ENCODE results near the gene TBC1D25. TPM values are rescaled to one million over a fixed set of nuclear protein-coding genes. Genes with fewer than 3 reads are reported as not detected.

TBC1D25 gene
- total RNA-seq, 1 donor from 2014 or later, result 14.5 TPM

- no peak for DNase-seq
- no peaks in the 10 kb centered on the region for H3K27me3 ChIP-seq (ENCODE audit: low read depth)
- H3K9me3 ChIP-seq (replicated peaks), result no peaks in the 10 kb centered on the region
- H3K4me3 ChIP-seq, result no peak overlapping the region
- H3K4me1 ChIP-seq, result peaks cover 7% of the 10 kb centered on the region
- intact Hi-C loops (cut with micrococcal nuclease), result no loop called here
- H3K36me3 ChIP-seq, result no peaks in the 10 kb centered on the region
- no peak for TF ChIP-seq CTCF (IDR thresholded peaks at IDR 0.05; ENCODE audit: borderline replicate concordance)
- H3K27ac ChIP-seq (replicated peaks), result no peak overlapping the region
These were observed 34.0 kb upstream of the TBC1D25 start for GRCh38 chrX:48505481-48505880.

GRCh38 chrX:48507246-48507645 lies 32.3 kb upstream of the TBC1D25 start:
- intact Hi-C loops (cut with micrococcal nuclease), result no loop called here
- H3K4me1 ChIP-seq, result peaks cover 7% of the 10 kb centered on the region

GRCh38 chrX:48508400-48509244 lies 30.9 kb upstream of the TBC1D25 start, which contains the start of gene PORCN:
PORCN (plus strand) TSS chrX:48508992; CDS start chrX:48509821, 829 bp downstream.
- Histone ChIP-seq H3K4me3 (peak within 1 kb of the TSS; percentile 81), H3K4me1 (peaks cover 7% of the 10 kb centered on the region), H3K9me3 (replicated peaks) (no peaks in the 10 kb centered on the region), H3K27ac (replicated peaks) (peak within 1 kb of the TSS; percentile 85), H3K36me3 (no peaks in the 10 kb centered on the region), H3K27me3 (ENCODE audit: low read depth) (no peaks in the 10 kb centered on the region)
- peak; percentile 86 for DNase-seq
- TF ChIP-seq CTCF (IDR thresholded peaks at IDR 0.05; ENCODE audit: borderline replicate concordance), result no peak
- intact Hi-C loops (cut with micrococcal nuclease), result no loop called here

More at GRCh38 chrX:48507246-48507645, 32.3 kb upstream of the TBC1D25 start:
- H3K9me3 ChIP-seq (replicated peaks), result no peaks in the 10 kb centered on the region
- H3K27ac ChIP-seq (replicated peaks), result no peak overlapping the region
- no peak overlapping the region for H3K4me3 ChIP-seq
- TF ChIP-seq CTCF (IDR thresholded peaks at IDR 0.05; ENCODE audit: borderline replicate concordance), result no peak
- no peaks in the 10 kb centered on the region for H3K36me3 ChIP-seq
- DNase-seq, result no peak
- no peaks in the 10 kb centered on the region for H3K27me3 ChIP-seq (ENCODE audit: low read depth)

- intact Hi-C loops (cut with micrococcal nuclease), result no loop called here
- Histone ChIP-seq H3K9me3 (replicated peaks) (no peaks in the 10 kb centered on the region), H3K27ac (replicated peaks) (peak overlapping the region; percentile 85), H3K27me3 (ENCODE audit: low read depth) (no peaks in the 10 kb centered on the region), H3K4me1 (peaks cover 7% of the 10 kb centered on the region), H3K36me3 (no peaks in the 10 kb centered on the region), H3K4me3 (peak overlapping the region; percentile 81)
- no peak for TF ChIP-seq CTCF (IDR thresholded peaks at IDR 0.05; ENCODE audit: borderline replicate concordance)
- no peak for DNase-seq
These were observed 30.3 kb upstream of the TBC1D25 start for GRCh38 chrX:48509245-48509590.

- no peak for TF ChIP-seq CTCF (IDR thresholded peaks at IDR 0.05; ENCODE audit: borderline replicate concordance)
- Histone ChIP-seq H3K27me3 (ENCODE audit: low read depth) (no peaks in the 10 kb centered on the region), H3K27ac (replicated peaks) (no peak overlapping the region), H3K9me3 (replicated peaks) (no peaks in the 10 kb centered on the region), H3K4me3 (peak overlapping the region; percentile 81), H3K4me1 (peaks cover 7% of the 10 kb centered on the region), H3K36me3 (peaks cover 3% of the 10 kb centered on the region)
- DNase-seq, result no peak
- intact Hi-C loops (cut with micrococcal nuclease), result loop anchor here (5.0 kb wide), 1 partner anchor 427 kb away; no protein-coding TSS in a partner anchor
These were observed 29.9 kb upstream of the TBC1D25 start for GRCh38 chrX:48509619-48510018.
